ENCODE measurements around the gene HOMER1.

DNA sequence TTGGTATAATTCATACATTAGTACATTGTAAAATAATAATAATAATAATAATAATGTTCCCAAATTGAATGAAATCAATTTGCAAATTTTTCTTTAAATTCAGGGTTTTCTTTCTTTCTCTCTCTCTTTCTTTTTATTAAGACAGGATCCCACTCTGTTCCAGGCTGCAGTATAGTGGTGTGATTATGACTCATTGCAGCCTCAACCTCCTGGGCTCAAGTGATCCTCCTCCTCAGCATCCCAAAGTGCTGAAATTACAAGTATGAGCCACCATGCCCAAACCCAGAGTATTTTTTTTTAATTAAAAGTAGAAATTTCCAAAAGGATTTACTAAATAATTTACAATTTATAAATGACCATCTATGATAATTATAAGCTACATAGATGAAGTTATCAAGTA is 117.7 kb downstream of the HOMER1 start:
- TF ChIP-seq, protein P1, sequence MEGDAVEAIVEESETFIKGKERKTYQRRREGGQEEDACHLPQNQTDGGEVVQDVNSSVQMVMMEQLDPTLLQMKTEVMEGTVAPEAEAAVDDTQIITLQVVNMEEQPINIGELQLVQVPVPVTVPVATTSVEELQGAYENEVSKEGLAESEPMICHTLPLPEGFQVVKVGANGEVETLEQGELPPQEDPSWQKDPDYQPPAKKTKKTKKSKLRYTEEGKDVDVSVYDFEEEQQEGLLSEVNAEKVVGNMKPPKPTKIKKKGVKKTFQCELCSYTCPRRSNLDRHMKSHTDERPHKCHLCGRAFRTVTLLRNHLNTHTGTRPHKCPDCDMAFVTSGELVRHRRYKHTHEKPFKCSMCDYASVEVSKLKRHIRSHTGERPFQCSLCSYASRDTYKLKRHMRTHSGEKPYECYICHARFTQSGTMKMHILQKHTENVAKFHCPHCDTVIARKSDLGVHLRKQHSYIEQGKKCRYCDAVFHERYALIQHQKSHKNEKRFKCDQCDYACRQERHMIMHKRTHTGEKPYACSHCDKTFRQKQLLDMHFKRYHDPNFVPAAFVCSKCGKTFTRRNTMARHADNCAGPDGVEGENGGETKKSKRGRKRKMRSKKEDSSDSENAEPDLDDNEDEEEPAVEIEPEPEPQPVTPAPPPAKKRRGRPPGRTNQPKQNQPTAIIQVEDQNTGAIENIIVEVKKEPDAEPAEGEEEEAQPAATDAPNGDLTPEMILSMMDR (IDR thresholded peaks at IDR 0.05), result no peak
- TF ChIP-seq POLR2AphosphoS5 (IDR thresholded peaks at IDR 0.05; ENCODE audit: insufficient read depth in 1 of 2, low read depth in 1 of 2), result no peak
- TF ChIP-seq POLR2A (IDR thresholded peaks at IDR 0.05), result no peak

Data from vagina (tissue), 2 donors.